ENCODE measurements around the gene LHFPL6. TPM values are rescaled to one million over a fixed set of nuclear protein-coding genes. Genes with fewer than 3 reads are reported as not detected.

Gene LHFPL6
- total RNA-seq, 2 experiments from 2014 or later = 1.5 to 1.6 TPM

- no peaks in the 10 kb centered on the region for H3K36me3 Mint-ChIP-seq
- no peaks in the 10 kb centered on the region for H3K9me3 Mint-ChIP-seq
- no peak overlapping the region for H3K4me3 Mint-ChIP-seq
- no peaks in the 10 kb centered on the region for H3K4me1 Mint-ChIP-seq
- no peak overlapping the region for H3K27ac Mint-ChIP-seq
- DNase-seq = no peak
- H3K27me3 Mint-ChIP-seq = peaks cover 37% of the 10 kb centered on the region
Measured at GRCh38 chr13:39417131-39417530, 185.9 kb downstream of the LHFPL6 start.

GRCh38 chr13:39415008-39415802 lies 187.8 kb downstream of the LHFPL6 start:
- Mint-ChIP-seq H3K27me3 (peaks cover 35% of the 10 kb centered on the region), H3K36me3 (no peaks in the 10 kb centered on the region), H3K4me3 (no peak overlapping the region), H3K27ac (no peak overlapping the region), H3K9me3 (no peaks in the 10 kb centered on the region), H3K4me1 (peaks cover 3% of the 10 kb centered on the region)
- no peak for DNase-seq

DNA sequence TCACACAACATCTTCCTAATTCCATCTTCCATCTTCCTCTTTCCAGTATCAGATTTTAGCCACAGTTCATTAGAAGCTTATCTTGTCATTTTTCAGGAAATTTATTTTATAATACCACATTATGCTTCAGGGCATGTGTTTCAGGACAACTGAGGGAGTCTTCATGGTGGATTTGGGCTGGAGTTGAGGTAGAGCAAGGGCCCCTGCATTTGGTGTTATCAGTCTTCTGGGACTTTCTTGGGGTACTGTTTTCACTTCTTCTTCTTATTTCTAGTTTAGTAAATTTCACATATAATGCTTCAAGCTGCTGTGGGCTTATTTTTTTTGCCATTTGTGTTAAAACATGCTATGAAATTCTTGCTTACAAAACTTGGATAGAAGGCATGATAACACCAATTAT lies 188.7 kb downstream of the LHFPL6 start:
- no peak for DNase-seq
- H3K4me1 Mint-ChIP-seq = peaks cover 3% of the 10 kb centered on the region
- H3K27me3 Mint-ChIP-seq = peaks cover 38% of the 10 kb centered on the region
- no peaks in the 10 kb centered on the region for H3K36me3 Mint-ChIP-seq
- H3K9me3 Mint-ChIP-seq = no peaks in the 10 kb centered on the region
- H3K27ac Mint-ChIP-seq = no peak overlapping the region
- no peak overlapping the region for H3K4me3 Mint-ChIP-seq

- Mint-ChIP-seq H3K4me3 (no peak overlapping the region), H3K4me1 (peaks cover 3% of the 10 kb centered on the region), H3K9me3 (no peaks in the 10 kb centered on the region), H3K36me3 (no peaks in the 10 kb centered on the region), H3K27ac (no peak overlapping the region), H3K27me3 (peaks cover 44% of the 10 kb centered on the region)
- DNase-seq = no peak
Measured at GRCh38 chr13:39411511-39411910, 191.5 kb downstream of the LHFPL6 start.

GRCh38 chr13:39410964-39411363 lies 192.0 kb downstream of the LHFPL6 start:
- Mint-ChIP-seq H3K9me3 (no peaks in the 10 kb centered on the region), H3K36me3 (no peaks in the 10 kb centered on the region), H3K27ac (no peak overlapping the region), H3K4me1 (peaks cover 3% of the 10 kb centered on the region), H3K27me3 (peaks cover 43% of the 10 kb centered on the region), H3K4me3 (no peak overlapping the region)
- DNase-seq = no peak

- Mint-ChIP-seq H3K27me3 (peaks cover 40% of the 10 kb centered on the region), H3K4me1 (peaks cover 3% of the 10 kb centered on the region), H3K4me3 (no peak overlapping the region), H3K36me3 (no peaks in the 10 kb centered on the region), H3K9me3 (no peaks in the 10 kb centered on the region), H3K27ac (no peak overlapping the region)
- no peak for DNase-seq
Measured at GRCh38 chr13:39410096-39410901, 192.7 kb downstream of the LHFPL6 start.

- Mint-ChIP-seq H3K9me3 (no peaks in the 10 kb centered on the region), H3K36me3 (no peaks in the 10 kb centered on the region), H3K4me3 (no peak overlapping the region), H3K27me3 (peaks cover 31% of the 10 kb centered on the region), H3K27ac (no peak overlapping the region), H3K4me1 (peaks cover 3% of the 10 kb centered on the region)
- DNase-seq = no peak
Measured at GRCh38 chr13:39408512-39408911, 194.5 kb downstream of the LHFPL6 start.

DNA sequence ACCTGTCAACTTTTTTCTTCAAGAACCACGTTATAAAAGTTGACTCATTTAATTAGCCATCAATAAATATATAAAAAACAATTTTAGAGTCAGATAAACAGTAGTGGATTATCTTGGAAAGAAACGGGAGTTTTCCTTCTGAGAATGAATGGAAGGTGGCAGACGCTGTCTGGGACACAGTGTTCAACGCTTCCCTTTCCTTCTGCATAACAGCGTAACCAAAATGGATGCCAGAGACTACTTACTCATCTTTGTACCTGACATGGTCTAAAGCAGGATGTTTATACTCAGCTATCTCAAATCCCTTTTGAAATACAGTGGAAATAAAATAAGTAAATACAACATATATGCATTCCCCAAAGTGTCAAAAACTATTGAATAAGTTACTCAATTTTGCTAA lies 195.2 kb downstream of the LHFPL6 start:
- no peaks in the 10 kb centered on the region for H3K9me3 Mint-ChIP-seq

DNA sequence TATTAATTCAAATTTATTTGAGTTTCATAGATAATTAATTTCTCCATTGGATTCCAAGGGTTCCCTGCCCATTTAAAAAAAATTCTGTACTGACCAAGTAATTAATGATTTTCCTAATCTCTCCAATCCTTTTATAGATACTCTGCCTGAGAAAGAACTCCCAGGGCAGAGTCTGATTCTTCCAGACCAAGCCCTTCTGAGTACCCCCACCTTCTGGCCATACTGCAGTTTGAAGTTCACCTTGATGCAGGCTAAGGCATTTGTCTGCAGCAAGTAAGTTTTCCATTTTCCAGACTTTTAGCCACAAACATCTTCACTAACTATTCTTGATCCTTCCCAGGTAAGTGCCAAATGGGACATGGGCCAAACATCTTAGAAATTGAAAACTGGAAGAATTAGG lies 195.9 kb downstream of the LHFPL6 start:
- Mint-ChIP-seq H3K36me3 (no peaks in the 10 kb centered on the region), H3K9me3 (no peaks in the 10 kb centered on the region), H3K27ac (no peak overlapping the region), H3K4me1 (peaks cover 3% of the 10 kb centered on the region), H3K4me3 (no peak overlapping the region), H3K27me3 (peaks cover 30% of the 10 kb centered on the region)
- no peak for DNase-seq

More for the DNA sequence above, 195.2 kb downstream of the LHFPL6 start:
- Mint-ChIP-seq H3K4me1 (peaks cover 3% of the 10 kb centered on the region), H3K4me3 (no peak overlapping the region), H3K27ac (no peak overlapping the region), H3K27me3 (peaks cover 34% of the 10 kb centered on the region), H3K36me3 (no peaks in the 10 kb centered on the region)
- DNase-seq = no peak

GRCh38 chr13:39406688-39407087 lies 196.3 kb downstream of the LHFPL6 start:
- H3K4me3 Mint-ChIP-seq = no peak overlapping the region
- DNase-seq = no peak
- peaks cover 29% of the 10 kb centered on the region for H3K27me3 Mint-ChIP-seq
- no peaks in the 10 kb centered on the region for H3K36me3 Mint-ChIP-seq
- H3K9me3 Mint-ChIP-seq = no peaks in the 10 kb centered on the region
- H3K4me1 Mint-ChIP-seq = peaks cover 3% of the 10 kb centered on the region
- no peak overlapping the region for H3K27ac Mint-ChIP-seq

DNA sequence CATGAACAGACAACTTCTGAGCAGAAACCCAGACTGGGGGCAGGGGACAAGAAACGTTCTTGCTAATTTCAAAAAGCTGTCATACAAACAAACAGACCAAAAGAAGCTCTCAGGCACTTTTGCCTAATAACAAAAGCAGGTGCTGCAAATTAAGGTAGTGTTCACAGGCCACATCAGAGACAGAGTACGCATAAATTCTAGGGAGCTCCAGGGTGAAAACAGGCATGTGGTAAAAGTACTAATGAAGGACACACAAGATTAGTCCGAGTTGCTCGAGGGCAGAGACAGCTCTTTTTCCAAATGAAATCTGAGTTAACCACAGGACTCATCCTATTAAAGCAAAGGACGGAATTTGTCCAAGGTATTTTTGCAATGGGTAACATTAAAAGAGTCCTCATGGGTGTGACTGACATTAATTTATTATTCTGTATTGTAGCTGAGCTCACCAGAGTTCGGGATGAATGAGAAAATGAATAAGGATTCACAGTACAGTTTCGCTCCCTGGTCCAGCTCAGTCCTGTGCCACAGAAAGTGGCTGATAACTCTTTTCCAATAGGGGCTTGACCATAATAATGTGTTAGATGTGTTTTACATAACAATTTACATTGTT lies 197.3 kb downstream of the LHFPL6 start:
- Mint-ChIP-seq H3K4me1 (peaks cover 3% of the 10 kb centered on the region), H3K9me3 (no peaks in the 10 kb centered on the region), H3K27me3 (peaks cover 29% of the 10 kb centered on the region), H3K27ac (no peak overlapping the region), H3K36me3 (no peaks in the 10 kb centered on the region), H3K4me3 (no peak overlapping the region)
- no peak for DNase-seq

DNA sequence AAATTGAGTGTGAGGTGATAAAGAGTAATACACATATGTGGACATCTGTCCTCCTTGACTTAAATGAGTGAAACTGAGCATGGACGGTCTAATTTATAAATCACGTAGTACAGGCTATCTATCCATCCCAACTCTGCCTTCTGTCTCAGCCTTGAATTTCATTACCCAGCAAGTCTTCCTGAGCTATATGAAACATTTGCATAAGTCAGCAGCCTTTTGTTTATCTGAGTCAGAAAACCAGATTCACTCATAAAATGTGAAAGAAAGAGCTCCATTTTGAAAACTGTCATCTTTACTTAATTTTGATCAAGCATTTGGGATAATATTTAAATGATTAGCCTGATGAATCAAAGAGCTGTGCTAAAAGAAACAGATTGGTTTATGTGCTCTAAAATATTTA lies 197.9 kb downstream of the LHFPL6 start:
- Mint-ChIP-seq H3K27me3 (peaks cover 24% of the 10 kb centered on the region), H3K36me3 (no peaks in the 10 kb centered on the region), H3K4me3 (no peak overlapping the region), H3K9me3 (no peaks in the 10 kb centered on the region), H3K27ac (no peak overlapping the region), H3K4me1 (no peaks in the 10 kb centered on the region)
- DNase-seq = no peak

DNA sequence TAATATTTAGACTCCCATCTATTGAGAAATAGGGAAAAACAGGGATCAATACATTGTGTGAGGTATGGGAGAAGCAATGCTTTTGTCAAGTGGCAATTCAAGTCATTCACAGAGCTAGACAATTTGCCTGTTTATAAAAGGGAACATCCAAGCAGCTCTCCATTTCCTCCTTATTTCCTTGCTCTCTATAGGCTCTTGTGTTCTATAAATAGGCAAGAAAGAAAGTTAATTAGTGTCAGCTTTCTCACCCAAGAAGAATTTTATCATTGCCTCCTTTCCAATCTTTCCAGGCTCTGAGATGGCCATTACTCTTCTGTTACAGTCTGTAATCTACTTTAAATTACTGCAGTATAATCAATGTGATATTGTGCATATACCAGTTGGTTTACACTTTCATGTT lies 199.9 kb downstream of the LHFPL6 start:
- H3K4me3 Mint-ChIP-seq = no peak overlapping the region
- H3K36me3 Mint-ChIP-seq = no peaks in the 10 kb centered on the region
- no peaks in the 10 kb centered on the region for H3K4me1 Mint-ChIP-seq
- H3K9me3 Mint-ChIP-seq = no peaks in the 10 kb centered on the region
- no peak overlapping the region for H3K27ac Mint-ChIP-seq
- DNase-seq = no peak
- H3K27me3 Mint-ChIP-seq = peaks cover 22% of the 10 kb centered on the region

- Mint-ChIP-seq H3K4me1 (no peaks in the 10 kb centered on the region), H3K36me3 (no peaks in the 10 kb centered on the region)
Measured at GRCh38 chr13:39402221-39402970, 200.6 kb downstream of the LHFPL6 start.

DNA sequence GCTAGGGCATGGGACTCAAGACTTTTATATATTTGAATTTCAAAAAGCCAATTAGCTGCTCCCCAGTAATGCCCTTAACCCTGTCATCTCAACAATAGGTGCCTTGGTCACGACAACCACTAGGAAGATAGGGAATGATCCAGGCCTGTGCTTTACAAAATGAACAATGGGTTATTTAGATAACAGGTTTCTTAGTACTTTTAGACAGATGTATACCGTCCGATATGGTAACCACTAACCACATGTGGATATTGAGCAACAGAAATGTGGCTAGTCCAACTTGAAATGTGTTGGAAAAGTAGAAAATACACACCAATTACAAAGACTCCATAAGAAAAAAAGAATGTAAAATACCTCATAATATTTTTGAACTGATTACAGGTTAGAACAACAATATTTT lies 201.2 kb downstream of the LHFPL6 start:
- Mint-ChIP-seq H3K36me3 (no peaks in the 10 kb centered on the region), H3K4me1 (no peaks in the 10 kb centered on the region), H3K9me3 (no peaks in the 10 kb centered on the region), H3K27ac (no peak overlapping the region), H3K27me3 (peaks cover 17% of the 10 kb centered on the region), H3K4me3 (no peak overlapping the region)
- no peak for DNase-seq

More at GRCh38 chr13:39402221-39402970, 200.6 kb downstream of the LHFPL6 start:
- H3K27ac Mint-ChIP-seq = no peak overlapping the region
- DNase-seq = no peak
- no peaks in the 10 kb centered on the region for H3K9me3 Mint-ChIP-seq
- no peak overlapping the region for H3K4me3 Mint-ChIP-seq
- peaks cover 21% of the 10 kb centered on the region for H3K27me3 Mint-ChIP-seq

Data from activated naive CD8-positive, alpha-beta T cell treated with anti-CD3 and anti-CD28 coated beads for 36 hours (primary cell).